Measurements from ENCODE around the gene APBB2.

Gene APBB2

GRCh38 chr4:41044791-41045190, 169.6 kb downstream of the APBB2 start:
- DNase-seq, result no peak
- intact Hi-C loops (cut with DNase I), result no loop called here

- intact Hi-C loops (cut with DNase I), result no loop called here
- DNase-seq, result no peak
Observed at GRCh38 chr4:41044165-41044564, 170.2 kb downstream of the APBB2 start.

GRCh38 chr4:41043465-41043864, 170.9 kb downstream of the APBB2 start:
- intact Hi-C loops (cut with DNase I), result no loop called here
- DNase-seq, result no peak

GRCh38 chr4:41041551-41041950, 172.8 kb downstream of the APBB2 start:
- intact Hi-C loops (cut with DNase I), result no loop called here

GRCh38 chr4:41039317-41039716, 175.0 kb downstream of the APBB2 start:
- intact Hi-C loops (cut with DNase I), result no loop called here
- no peak for DNase-seq

More at GRCh38 chr4:41041551-41041950, 172.8 kb downstream of the APBB2 start:
- no peak for DNase-seq

- intact Hi-C loops (cut with DNase I), result no loop called here
- no peak for DNase-seq
Observed at GRCh38 chr4:41038304-41038703, 176.0 kb downstream of the APBB2 start.

- intact Hi-C loops (cut with DNase I), result no loop called here
- DNase-seq, result no peak
Observed at GRCh38 chr4:41029098-41029497, 185.2 kb downstream of the APBB2 start.

- no peak for DNase-seq
- intact Hi-C loops (cut with DNase I), result no loop called here
Observed at GRCh38 chr4:41028392-41029076, 185.8 kb downstream of the APBB2 start.

GRCh38 chr4:41026971-41027370, 187.4 kb downstream of the APBB2 start:
- intact Hi-C loops (cut with DNase I), result no loop called here

GRCh38 chr4:41025824-41026223, 188.5 kb downstream of the APBB2 start:
- intact Hi-C loops (cut with DNase I), result no loop called here
- DNase-seq, result no peak

More at GRCh38 chr4:41026971-41027370, 187.4 kb downstream of the APBB2 start:
- DNase-seq, result no peak

- DNase-seq, result no peak
- intact Hi-C loops (cut with DNase I), result no loop called here
Observed at GRCh38 chr4:41024556-41025491, 189.5 kb downstream of the APBB2 start.

- no peak for DNase-seq
- intact Hi-C loops (cut with DNase I), result no loop called here
Observed at GRCh38 chr4:41022116-41022515, 192.2 kb downstream of the APBB2 start.

- DNase-seq, result no peak
- intact Hi-C loops (cut with DNase I), result no loop called here
Observed at GRCh38 chr4:41015016-41015675, 199.2 kb downstream of the APBB2 start.

- DNase-seq, result no peak
- intact Hi-C loops (cut with DNase I), result no loop called here
Observed at GRCh38 chr4:41014158-41014557, 200.2 kb downstream of the APBB2 start.

GRCh38 chr4:41013746-41014145, 200.6 kb downstream of the APBB2 start:
- intact Hi-C loops (cut with DNase I), result no loop called here

GRCh38 chr4:41012911-41013310, 201.4 kb downstream of the APBB2 start:
- intact Hi-C loops (cut with DNase I), result no loop called here
- no peak for DNase-seq

More at GRCh38 chr4:41013746-41014145, 200.6 kb downstream of the APBB2 start:
- DNase-seq, result no peak

- intact Hi-C loops (cut with DNase I), result no loop called here
- no peak for DNase-seq
Observed at GRCh38 chr4:41012293-41012692, 202.0 kb downstream of the APBB2 start.

GRCh38 chr4:41009411-41009810, 204.9 kb downstream of the APBB2 start:
- intact Hi-C loops (cut with DNase I), result no loop called here
- no peak for DNase-seq

- DNase-seq, result no peak
- intact Hi-C loops (cut with DNase I), result no loop called here
Observed at GRCh38 chr4:41006141-41006540, 208.2 kb downstream of the APBB2 start.

GRCh38 chr4:41002309-41002708, 212.0 kb downstream of the APBB2 start:
- no peak for DNase-seq

GRCh38 chr4:41000356-41000755, 214.0 kb downstream of the APBB2 start:
- intact Hi-C loops (cut with DNase I), result no loop called here
- DNase-seq, result no peak

More at GRCh38 chr4:41002309-41002708, 212.0 kb downstream of the APBB2 start:
- intact Hi-C loops (cut with DNase I), result no loop called here
